ENCODE measurements around the gene PDE11A. TPM values are rescaled to one million over a fixed set of nuclear protein-coding genes. Genes with fewer than 3 reads are reported as not detected.

Gene PDE11A
- total and polyA plus RNA-seq, 2 experiments from 2014 or later, result 0.08 to 0.73 TPM

- TF ChIP-seq CTCF (conservative IDR thresholded peaks at IDR 0.05; ENCODE audit: low read depth in 2 of 2) (no peak), ZNF462 (CRISPR knock-in tag; IDR thresholded peaks at IDR 0.05) (no peak), ETS1 (IDR thresholded peaks at IDR 0.05) (no peak), NANOG (IDR thresholded peaks at IDR 0.05; ENCODE audit: borderline replicate concordance) (no peak), CREB1 (CRISPR knock-in tag; IDR thresholded peaks at IDR 0.05; ENCODE audit: low read depth) (no peak)
These were observed 493.0 kb downstream of the PDE11A start (continued) for GRCh38 chr2:177579486-177580036.

GRCh38 chr2:177578454-177578853 is 494.1 kb downstream of the PDE11A start:
- no peak for ATAC-seq
- no peak for TF ChIP-seq ETS1 (IDR thresholded peaks at IDR 0.05)
- no peak for TF ChIP-seq POLR2AphosphoS5 (IDR thresholded peaks at IDR 0.05; ENCODE audit: low read depth)

More at GRCh38 chr2:177578454-177578853, 494.1 kb downstream of the PDE11A start:
- Histone ChIP-seq H4K20me1 (replicated peaks; ENCODE audit: insufficient read depth) (no peaks in the 10 kb centered on the region), H3K4me3 (no peak overlapping the region), H3K4me2 (no peak overlapping the region), H3K27ac (ENCODE audit: low read depth) (no peak overlapping the region), H3K27me3 (ENCODE audit: insufficient read depth) (no peaks in the 10 kb centered on the region), H3K9me2 (ENCODE audit: insufficient read depth) (peaks cover 12% of the 10 kb centered on the region; the same call in 1 of the 2 replicates), H3K4me1 (ENCODE audit: insufficient read depth) (no peaks in the 10 kb centered on the region), H3K79me2 (replicated peaks; ENCODE audit: insufficient read depth) (no peaks in the 10 kb centered on the region), H3K36me3 (ENCODE audit: insufficient read depth) (no peaks in the 10 kb centered on the region), H2AFZ (no peak overlapping the region), H3F3A (replicated peaks; ENCODE audit: low read depth) (no peaks in the 10 kb centered on the region)
- H3K4me3 Mint-ChIP-seq, result no peak overlapping the region
- H3K36me3 Mint-ChIP-seq (ENCODE audit: low read depth), result no peaks in the 10 kb centered on the region
- H3K27ac Mint-ChIP-seq, result no peak overlapping the region
- no peak for DNase-seq (ENCODE audit: low spot score)
- H3K27me3 Mint-ChIP-seq (ENCODE audit: insufficient read depth, low read depth, poor library complexity), result no peaks in the 10 kb centered on the region
- H3K9me3 Mint-ChIP-seq, result no peaks in the 10 kb centered on the region
- no peaks in the 10 kb centered on the region for H3K4me1 Mint-ChIP-seq
